SU-DHL-6 (cell line): ENCODE measurements around the gene IFNE.

ENCODE experiments used
- H2AFZ ChIP-seq: fragments of 200-600 bp; sonication (generic); 2 replicates; pipeline ENCODE4 v1.6.1; 2014; ENCODE audit warnings: low read depth, mild to moderate bottlenecking, moderate library complexity, mixed read lengths, antibody characterized with exemption, low read length; ENCODE audit not compliant: severe bottlenecking
- H3F3A ChIP-seq: fragments of 200-600 bp; shearing (Covaris generic); 2 replicates; pipeline ENCODE4 v1.6.0; 2016; ENCODE audit warnings: antibody characterized with exemption, mild to moderate bottlenecking; ENCODE audit not compliant: insufficient read depth
- H3K27ac ChIP-seq: fragments of 200-600 bp; sonication (generic); 2 replicates; pipeline ENCODE4 v1.5.1; 2016; ENCODE audit warnings: low read depth, mild to moderate bottlenecking, low read length, moderate library complexity, mixed read lengths
- H3K27me3 ChIP-seq: fragments of 200-600 bp; sonication (generic), shearing (Covaris generic); 2 replicates; pipeline ENCODE4 v1.6.0; 2014; ENCODE audit warnings: mild to moderate bottlenecking, low read length
- H3K36me3 ChIP-seq: fragments of 200-600 bp; sonication (generic); 2 replicates; pipeline ENCODE4 v1.6.1; 2014; ENCODE audit warnings: mild to moderate bottlenecking, low read length, mixed read lengths
- H3K4me2 ChIP-seq: fragments of 300-600, 200-600 bp; shearing (Covaris generic), sonication (generic); 2 replicates; pipeline ENCODE4 v1.6.0; 2014; ENCODE audit warnings: low read length, low read depth, mild to moderate bottlenecking; ENCODE audit not compliant: poor library complexity, severe bottlenecking
- H3K4me3 ChIP-seq: fragments of 200-600 bp; sonication (generic); 2 replicates; pipeline ENCODE4 v1.5.1; 2014; ENCODE audit warnings: antibody characterized with exemption, low read length, mild to moderate bottlenecking, mixed read lengths; ENCODE audit not compliant: insufficient read depth, poor library complexity, severe bottlenecking
- H3K79me2 ChIP-seq: fragments of 200-600 bp; sonication (generic); 2 replicates; pipeline ENCODE4 v1.6.1; 2014; ENCODE audit warnings: mild to moderate bottlenecking, low read length, moderate library complexity; ENCODE audit not compliant: insufficient read depth
- H3K9ac ChIP-seq: fragments of 200-600 bp; sonication (generic); 2 replicates; pipeline ENCODE4 v1.7.0; 2014; ENCODE audit warnings: mild to moderate bottlenecking, low read length
- H3K9me2 ChIP-seq: fragments of 200-600 bp; sonication (generic); replicated peaks from 2 replicates; pipeline ENCODE4 v1.6.1; 2014; ENCODE audit warnings: low read length; ENCODE audit not compliant: insufficient read depth
- H3K9me3 ChIP-seq: fragments of 200-600 bp; sonication (generic); 2 replicates; pipeline ENCODE4 v1.6.1; 2014; ENCODE audit warnings: low read length, mixed read lengths; ENCODE audit not compliant: insufficient read depth
- H4K20me1 ChIP-seq: fragments of 200-600 bp; sonication (generic); 2 replicates; pipeline ENCODE4 v1.6.1; 2014; ENCODE audit warnings: low read depth, mild to moderate bottlenecking, antibody characterized with exemption, low read length, moderate library complexity, mixed read lengths
- CTCF ChIP-seq: fragments of 200-600 bp; sonication (generic); IDR thresholded peaks from one replicate; pipeline ENCODE4 v1.5.1; 2017; ENCODE audit warnings: antibody characterized with exemption, mild to moderate bottlenecking, low read length, moderate library complexity; ENCODE audit not compliant: insufficient read depth, poor library complexity, severe bottlenecking
- EZH2phosphoT487 ChIP-seq: fragments of 200-600 bp; sonication (generic), shearing (Covaris generic); conservative IDR thresholded peaks from 2 replicates; pipeline ENCODE4 v1.6.1; 2018; ENCODE audit warnings: mild to moderate bottlenecking, antibody characterized with exemption, low read length, moderate library complexity, mixed read lengths

IFNE gene

DNA sequence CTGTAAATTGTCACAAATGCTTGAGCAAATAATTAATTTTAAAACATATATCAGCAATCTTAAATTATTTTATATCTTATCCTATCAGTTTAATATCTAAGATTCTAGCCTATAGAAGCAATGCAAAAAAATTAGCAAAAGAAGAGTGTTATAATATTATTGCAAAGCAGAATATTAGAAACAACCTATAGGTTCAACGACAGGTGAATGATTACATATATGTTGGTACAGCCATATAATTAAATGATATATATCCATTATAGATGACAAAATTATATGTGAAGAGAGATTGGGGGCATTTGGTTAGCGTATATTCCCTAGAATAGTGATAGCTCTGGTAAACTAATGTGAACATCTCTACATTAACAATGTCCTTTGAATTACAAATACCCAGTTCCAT lies at the start of gene IFNE:
IFNE (minus strand) TSS at position 101 of the 400 bp plus-strand sequence. CDS start 619 bp downstream, outside the sequence.
- H4K20me1 ChIP-seq = no peaks in the 10 kb centered on the region
- no peaks in the 10 kb centered on the region for H3K9me3 ChIP-seq
- no peak within 1 kb of the TSS for H3K4me2 ChIP-seq
- 0 out of 2 replicates have a peak, but pooled peaks cover 4% of the 10 kb centered on the region for H3K27me3 ChIP-seq
- H3K9ac ChIP-seq = no peak within 1 kb of the TSS
- H3K27ac ChIP-seq = no peak within 1 kb of the TSS
- no peaks in the 10 kb centered on the region for H3F3A ChIP-seq
- H3K4me3 ChIP-seq = no peak within 1 kb of the TSS
- no peak within 1 kb of the TSS for H2AFZ ChIP-seq
- no peaks in the 10 kb centered on the region for H3K9me2 ChIP-seq
- no peaks in the 10 kb centered on the region for H3K79me2 ChIP-seq
- H3K36me3 ChIP-seq = no peaks in the 10 kb centered on the region
- TF ChIP-seq EZH2phosphoT487 (no peak), CTCF (no peak)

DNA sequence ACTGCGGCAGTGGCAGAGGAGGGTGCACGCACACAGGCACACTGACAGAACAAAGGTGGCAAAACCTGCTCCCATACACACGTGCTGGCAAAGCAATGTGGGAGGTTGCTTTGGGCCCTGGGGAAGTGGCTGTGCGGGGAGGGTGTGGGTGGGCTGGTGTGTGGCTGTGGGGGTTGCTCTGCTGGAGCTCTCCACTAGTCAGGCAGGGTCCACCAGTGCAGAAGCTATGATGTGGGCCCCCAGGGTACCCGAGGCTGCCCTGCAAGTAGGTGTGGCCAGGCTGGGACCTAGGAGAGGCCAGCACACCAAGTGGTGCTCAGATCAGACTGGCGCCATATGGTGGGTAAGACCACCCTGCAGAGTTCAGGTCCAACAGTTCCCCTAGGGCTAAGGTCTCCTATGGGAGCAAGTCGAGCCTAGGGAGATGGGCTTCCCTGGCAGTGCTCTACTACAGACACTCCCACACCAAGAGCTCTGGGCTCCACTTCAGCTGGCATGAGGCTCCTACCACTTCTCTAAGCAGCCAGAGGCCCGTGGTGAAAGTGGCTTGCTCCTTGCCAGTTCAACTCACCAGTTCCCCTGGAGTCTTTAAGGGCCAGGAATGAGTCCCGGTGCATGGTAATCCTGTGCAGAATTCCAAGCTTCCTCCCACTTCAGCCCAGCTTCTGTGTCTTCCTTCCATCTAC lies 46.2 kb upstream of the IFNE start:
- H3K27me3 ChIP-seq = no peaks in the 10 kb centered on the region
- no peak overlapping the region for H3K9ac ChIP-seq
- no peaks in the 10 kb centered on the region for H3K9me3 ChIP-seq
- TF ChIP-seq CTCF (no peak), EZH2phosphoT487 (no peak)
- no peaks in the 10 kb centered on the region for H3K9me2 ChIP-seq
- H4K20me1 ChIP-seq = no peaks in the 10 kb centered on the region
- H3K4me3 ChIP-seq = no peak overlapping the region
- H3F3A ChIP-seq = no peaks in the 10 kb centered on the region
- H3K4me2 ChIP-seq = no peak overlapping the region
- H3K36me3 ChIP-seq = no peaks in the 10 kb centered on the region
- H2AFZ ChIP-seq = no peak overlapping the region
- no peaks in the 10 kb centered on the region for H3K79me2 ChIP-seq
- H3K27ac ChIP-seq = no peak overlapping the region

DNA sequence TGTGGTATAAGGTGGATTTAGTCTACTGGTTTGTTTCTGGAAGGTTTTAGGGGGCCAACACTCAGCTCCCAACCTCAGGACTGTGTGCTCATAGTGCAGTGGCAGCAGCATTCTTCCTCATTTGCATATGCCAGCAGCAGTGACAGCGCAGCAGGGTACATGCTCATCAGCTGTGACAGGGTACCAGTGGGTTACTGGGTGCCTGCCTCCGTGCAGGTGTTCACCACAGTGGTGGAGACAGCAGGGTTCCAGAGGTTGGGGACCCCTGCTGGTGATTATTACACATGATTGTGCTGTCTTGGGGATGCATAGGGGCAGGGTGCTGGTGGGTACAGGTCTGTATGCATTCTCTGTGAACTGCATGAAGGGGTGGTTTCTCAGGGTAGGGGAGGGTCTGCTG lies 45.5 kb upstream of the IFNE start:
- Histone ChIP-seq H3K79me2 (no peaks in the 10 kb centered on the region), H4K20me1 (no peaks in the 10 kb centered on the region), H3K9me3 (no peaks in the 10 kb centered on the region), H3K27me3 (no peaks in the 10 kb centered on the region), H3K9ac (no peak overlapping the region), H3F3A (no peaks in the 10 kb centered on the region), H3K27ac (no peak overlapping the region), H3K9me2 (no peaks in the 10 kb centered on the region), H2AFZ (no peak overlapping the region), H3K36me3 (no peaks in the 10 kb centered on the region), H3K4me2 (no peak overlapping the region), H3K4me3 (no peak overlapping the region)
- TF ChIP-seq EZH2phosphoT487 (no peak), CTCF (peak; percentile 26)
